CD4-positive, alpha-beta T cell treated with Interleukin-15 for 4 hours (primary cell): ENCODE data around the gene PRKCE.

ENCODE experiments used
- DNase-seq: peaks from one replicate; pipeline ENCODE4 v3.0.0-alpha.2; 2020; ENCODE audit warnings: low spot score

The PRKCE gene

DNA sequence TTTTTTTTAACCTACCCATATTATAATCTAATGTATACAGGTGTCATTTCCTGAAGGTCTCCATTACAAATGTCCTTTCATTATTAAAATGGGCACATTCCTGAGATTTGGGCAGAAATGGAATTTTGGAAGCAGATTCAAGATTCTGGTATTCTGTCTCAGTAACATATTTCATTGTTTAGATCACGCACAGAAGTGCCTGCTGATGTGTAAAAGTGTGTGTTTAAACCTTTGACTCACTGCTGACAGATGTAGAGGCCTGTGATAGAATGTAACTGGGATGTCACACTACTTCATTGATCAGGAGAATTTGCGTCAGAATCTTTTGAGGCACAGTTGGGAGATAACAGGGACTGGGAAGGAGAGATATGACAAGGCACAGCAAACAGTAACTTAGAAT lies 368.9 kb downstream of the PRKCE start:
- no peak for DNase-seq

DNA sequence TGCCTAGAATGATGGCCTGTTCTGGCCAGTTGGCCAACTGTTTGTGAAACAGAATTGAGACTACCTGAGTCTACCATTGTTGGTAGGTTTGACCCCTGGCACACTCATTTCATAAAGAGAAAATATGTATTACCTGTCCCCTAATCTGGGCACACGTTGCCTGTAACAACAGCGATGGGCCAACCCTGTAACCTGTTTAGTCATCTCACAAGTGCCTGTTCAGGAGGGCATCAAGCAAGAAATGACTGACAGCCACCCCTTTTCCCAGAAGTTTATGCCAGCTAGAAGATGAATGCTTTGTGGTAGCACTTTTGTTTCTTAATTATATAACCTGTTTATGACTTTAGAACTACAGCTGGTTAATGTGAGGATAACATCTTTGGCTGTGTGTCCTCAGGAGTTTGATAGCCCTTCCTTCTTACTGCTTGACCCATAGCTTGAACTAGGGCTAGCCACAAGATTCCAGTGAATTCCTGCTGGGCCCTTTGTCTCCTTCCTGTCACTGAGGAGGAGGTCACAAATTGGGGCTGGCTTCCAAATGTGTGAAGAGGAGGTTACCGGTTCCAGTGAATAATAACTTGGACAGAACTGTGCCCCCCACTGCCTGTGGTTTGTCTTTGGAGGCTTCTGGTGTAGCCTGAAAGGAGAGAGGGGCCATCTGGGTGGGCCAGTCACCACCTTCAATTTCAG lies 371.8 kb downstream of the PRKCE start:
- no peak for DNase-seq

DNA sequence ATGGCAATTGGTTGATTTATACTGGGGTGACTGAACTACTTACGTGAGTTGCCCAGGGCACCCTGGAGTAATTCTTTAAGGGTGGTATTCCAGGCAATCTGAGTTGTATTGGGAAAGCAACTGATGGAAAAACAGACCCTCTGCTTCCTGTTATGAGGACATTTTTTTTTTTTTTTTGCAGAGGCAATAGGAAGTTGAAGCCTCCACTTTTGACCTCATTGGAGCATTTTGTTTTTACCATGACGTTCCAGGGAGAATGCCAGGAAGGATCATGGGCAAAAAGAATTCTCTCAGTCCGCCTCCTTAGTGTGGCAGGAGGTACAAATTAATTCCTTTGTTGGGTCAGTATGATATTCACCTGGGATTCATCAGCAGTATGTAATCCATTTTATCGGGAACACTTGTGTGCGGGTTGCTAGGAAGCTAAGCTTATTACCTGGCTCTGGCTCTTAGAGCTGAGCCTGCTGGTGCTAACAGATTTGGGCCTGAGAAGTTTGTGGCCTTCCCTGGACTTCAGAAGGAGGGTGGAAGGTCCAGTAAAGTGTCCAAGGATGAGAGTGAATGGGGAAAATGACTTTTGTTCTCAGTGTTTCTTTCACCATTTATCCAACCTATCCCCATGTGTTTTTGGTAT lies 372.8 kb downstream of the PRKCE start:
- no peak for DNase-seq

DNA sequence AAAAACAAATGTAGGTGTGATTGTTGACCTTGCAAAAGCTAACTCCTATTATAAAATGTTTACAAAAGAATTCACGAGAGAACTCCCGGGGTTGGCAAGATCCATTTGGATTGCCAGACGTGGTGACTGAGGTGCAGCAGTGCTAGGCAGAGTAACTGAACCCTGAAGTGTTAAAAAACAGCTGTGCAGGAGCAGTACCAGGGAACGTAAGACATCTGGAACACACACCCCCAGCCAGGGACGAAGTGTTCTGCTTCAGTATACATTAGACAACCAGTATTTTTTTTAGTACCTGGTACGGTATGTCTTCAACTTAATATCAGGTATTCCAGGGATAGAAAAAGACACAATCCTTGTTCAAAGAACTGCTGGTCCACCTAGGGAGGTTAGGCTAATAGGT lies 373.6 kb downstream of the PRKCE start:
- no peak for DNase-seq

DNA sequence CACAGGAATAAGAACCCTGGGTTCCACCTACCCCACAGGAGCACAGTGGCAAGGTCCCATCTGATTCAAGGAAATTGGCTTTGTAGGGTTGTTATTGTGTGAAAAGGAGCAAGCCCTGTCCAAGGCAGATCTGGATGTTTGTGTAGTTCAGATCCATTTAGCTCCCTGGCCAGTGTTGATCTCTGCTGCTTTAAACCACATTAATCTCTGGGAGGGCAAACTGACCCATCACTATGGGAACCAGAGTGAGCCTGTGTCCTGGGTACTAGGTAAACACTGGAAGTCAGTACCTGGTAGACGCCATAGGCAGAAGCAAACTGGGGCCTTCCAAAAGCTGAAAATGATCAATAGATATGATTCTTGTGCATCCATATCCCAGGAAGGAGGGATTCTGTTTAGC lies 374.2 kb downstream of the PRKCE start:
- DNase-seq = no peak

DNA sequence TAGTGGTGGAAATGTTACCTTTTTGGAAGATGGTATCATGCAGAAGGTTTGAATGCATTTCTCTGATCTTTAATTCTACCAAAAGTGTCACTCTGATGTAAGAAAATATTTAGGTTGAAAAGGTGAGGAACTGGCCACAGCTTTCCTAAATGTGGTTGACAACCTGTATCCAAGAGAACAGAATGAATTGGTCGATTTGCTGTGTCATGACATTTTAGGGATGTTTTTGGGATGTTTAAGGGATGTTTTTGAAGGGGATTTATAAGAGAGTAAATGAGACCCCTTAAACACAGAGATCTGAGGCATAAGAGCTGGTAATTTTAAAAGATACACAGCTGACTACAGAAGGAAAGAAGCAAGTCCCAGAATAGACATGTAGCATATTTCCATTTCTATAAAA lies 375.0 kb downstream of the PRKCE start:
- no peak for DNase-seq

DNA sequence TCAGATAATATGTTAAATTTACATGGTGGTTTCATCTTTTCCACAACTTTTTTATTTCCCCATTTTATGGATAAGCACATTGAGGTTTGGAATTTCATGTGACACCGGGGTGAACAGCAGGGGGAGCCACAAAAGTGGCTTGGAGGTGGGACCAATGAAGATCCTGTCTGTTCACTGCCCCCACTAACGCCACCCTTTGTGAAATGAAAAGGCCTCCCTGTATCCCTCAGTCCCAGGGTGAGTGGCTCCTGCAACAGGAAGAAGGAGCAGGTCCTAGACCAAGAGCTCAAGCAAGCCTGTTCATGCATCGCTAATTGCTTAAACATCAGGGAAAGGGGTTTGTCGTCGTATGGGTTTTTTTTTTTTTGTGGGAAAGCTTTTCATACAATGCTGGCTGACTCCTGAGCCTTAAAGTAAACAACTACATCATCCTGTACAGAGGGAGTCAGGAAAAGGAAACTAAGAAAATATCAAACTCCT lies 377.9 kb downstream of the PRKCE start:
- no peak for DNase-seq

DNA sequence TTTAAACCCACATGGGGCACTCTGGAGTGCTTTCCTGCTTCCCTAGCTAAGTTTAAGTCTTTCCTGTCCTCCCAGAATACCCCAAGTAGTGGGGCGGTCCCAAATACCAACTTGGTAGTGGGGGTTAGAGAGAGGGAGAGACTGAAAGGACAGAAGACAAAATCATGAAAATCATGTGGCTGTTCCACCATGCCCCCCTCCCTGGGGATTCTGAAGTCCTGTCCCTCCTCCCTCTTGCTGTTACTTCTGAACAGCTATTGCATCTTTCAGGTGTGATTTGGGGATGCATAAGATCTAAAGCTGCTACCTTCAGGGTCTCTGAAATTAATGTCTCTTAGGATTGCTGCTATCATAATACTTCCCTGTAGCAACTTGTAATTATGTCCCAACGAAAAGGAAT lies 378.9 kb downstream of the PRKCE start:
- no peak for DNase-seq

DNA sequence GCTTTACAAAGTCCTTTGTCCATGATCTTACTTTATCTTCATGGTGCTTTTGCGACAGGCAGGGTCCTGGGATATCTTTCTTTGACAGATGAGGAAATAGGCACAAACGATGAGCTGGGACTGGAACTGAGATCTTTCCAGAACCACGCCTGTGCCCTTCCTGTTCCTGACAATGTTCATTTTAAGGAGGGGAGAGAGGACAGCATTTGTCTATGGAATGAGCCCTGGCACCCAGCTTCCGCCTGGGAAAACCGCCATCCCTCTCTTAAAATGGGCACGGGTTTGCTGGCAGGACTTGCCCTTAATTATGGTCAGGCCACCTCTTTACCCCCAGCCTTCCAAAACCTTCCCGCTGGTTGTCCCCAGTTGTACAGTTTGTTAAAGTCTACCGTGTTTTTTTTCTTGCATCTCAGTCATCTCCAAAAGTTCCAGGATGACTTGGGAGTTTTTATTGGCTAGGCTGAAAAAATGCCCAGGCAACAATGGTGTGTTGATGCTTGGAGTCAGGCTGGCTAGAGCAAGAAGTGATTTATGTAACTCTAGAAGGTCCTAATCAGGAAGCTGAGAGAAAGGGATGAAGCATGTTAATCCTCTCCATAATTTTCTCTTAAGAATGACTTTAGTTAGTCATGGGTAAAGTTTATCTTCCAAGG lies 380.8 kb downstream of the PRKCE start:
- DNase-seq = no peak

DNA sequence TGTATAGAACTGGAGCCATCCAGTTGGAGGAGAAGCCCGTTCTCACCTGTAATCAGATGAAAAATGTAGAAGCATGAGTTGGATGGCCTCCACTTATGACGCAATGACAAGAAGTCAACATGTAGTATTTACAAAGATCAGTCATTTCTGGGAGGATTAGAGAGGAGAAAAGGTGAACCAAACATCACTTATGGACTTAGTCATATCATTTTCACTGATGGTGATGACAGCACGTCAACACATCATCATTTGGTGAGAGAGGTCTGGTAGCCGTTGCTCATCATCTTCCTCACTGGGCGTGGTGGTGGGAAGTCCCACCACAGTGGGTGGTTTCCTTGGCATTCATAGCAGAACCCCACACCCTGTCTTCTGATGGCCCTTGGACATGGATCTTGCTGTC lies 381.5 kb downstream of the PRKCE start:
- DNase-seq = no peak

DNA sequence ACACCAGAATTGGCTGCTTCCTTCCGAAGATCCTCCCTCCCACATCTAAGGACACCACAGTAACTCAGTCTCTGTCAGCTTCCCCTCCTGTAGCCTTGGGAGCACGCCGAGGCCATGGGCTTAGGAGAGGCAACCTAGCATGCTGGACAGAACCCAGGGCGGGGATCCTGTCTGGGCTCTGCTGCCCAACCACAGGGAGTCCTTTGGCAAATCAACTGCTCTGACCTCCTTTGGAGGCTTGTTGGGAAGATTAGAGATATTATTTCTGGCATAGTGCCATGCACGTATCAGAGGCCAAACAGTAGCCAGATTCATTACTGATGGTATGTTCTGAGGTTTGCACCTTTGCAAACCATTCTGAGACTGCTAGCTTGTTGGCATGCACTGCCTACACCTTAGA lies 383.1 kb downstream of the PRKCE start:
- no peak for DNase-seq

DNA sequence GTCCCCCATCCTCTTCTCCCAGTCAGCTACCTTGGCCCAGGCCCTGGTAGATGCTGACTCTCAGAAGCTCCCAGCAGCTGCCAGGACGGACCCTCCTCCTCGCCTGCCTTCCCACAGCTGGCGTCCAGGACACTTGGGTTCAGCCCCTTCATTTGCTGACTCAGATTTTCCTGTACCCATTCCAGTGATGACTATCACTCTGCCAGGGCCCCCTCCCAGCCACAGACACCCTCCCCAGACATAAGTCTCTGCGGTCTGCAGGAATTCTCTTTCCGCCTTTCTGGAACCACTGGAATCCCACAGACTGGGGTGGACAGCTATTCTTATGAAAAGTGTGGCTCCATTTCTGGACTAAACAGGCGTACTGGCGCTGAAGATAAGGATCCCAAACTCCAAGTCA lies 385.5 kb downstream of the PRKCE start:
- DNase-seq = no peak

DNA sequence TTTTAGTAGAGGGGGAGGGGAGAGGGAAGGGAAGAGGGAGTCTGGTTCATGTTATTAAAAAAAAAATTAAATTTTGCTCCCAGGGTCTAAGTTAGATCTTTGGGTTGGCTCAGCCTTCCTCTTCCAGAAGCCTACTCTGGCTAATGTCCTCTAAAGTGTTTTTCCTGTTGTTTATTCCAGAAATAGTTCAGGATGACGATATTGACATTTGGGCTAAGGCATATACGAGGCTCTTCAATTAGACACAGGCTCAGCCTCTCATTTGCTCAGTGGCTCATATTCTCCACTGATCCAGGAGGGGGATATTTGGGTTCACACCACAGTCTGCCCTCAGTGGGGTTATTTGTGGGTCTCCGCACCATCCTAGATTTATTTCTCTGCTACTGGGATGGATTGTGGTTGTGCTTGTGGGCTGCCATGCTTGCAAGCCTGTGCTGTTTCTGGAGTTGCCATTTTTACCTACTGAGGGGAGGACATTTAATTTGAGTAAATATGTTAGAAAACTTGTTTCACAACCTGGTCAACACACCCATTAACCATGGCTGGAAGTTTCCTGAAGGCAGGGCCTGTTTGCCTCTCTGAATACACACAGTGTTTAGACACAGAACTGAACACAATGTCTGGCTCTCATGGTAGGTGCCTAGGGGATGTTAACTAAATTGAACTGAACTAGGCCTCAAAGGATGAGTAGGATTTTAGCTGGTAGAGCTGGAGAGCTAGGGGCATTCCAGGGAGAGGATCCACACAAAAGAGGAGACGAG lies 388.2 kb downstream of the PRKCE start:
- no peak for DNase-seq

DNA sequence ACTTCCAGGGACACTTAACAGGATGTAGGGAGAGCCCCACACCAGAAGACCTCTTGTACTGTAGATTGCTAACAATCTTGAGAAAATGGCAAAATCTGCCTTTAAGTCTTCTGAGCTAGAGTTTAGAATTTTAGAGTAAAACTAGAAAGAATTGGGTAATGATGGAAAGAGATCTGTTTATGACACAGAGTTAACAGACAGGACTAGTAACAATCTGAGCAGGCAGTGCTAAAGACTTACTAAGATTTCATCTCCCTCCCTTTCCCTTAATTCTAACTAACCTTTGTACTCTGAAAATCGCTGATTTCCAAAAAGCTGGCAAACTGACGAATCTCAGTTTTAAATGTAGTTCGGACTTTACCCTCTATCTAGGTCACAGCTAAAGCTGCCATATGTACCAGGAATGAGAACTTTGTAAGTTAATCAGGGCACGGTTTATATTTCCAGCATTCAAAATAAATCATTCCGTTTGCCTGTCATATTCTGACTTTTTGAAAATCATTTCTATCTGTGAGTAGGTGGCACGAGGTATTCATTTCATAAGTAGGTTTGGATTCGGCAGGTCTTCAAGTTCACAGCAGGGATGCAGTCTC lies 389.2 kb downstream of the PRKCE start:
- no peak for DNase-seq

DNA sequence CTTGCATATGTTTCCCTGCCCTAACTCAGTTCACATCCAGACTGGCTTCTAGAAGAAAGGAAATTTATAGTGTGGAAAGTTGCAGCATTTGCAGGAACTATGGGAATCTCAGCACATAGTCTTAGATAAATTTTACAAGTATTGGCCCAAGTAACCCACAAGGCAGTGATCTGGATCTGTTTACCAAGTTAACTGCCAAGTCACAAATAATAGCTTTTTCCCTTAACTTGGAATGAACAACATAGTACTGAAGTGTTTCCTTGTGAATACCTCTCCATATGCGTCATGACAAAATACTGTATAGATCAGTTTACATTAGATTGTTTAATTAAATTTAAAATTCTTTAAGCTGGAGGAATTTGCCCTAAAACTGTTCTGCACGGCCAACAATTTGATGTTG lies 390.0 kb downstream of the PRKCE start:
- no peak for DNase-seq

DNA sequence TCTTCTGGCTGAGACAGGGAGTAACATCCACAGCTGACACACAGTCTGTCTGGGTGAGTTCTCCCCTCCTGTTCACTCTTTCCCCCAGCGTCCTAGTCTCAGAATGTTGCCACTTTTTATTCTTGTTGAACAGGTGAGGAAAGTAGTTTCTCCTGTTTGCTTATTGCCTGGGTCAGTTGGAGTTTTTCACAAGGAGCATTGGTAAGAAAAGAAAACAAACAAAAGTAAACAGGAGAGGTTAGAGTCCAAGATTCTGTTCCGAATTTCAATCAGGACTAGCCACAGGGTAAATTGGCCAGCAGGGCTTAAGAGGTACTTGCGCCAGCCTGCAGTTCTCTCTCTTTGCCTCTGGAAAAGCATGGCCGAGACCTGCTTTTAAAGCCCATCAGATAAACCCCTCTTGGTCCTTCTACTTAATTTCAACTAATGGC lies 390.7 kb downstream of the PRKCE start:
- DNase-seq = no peak

DNA sequence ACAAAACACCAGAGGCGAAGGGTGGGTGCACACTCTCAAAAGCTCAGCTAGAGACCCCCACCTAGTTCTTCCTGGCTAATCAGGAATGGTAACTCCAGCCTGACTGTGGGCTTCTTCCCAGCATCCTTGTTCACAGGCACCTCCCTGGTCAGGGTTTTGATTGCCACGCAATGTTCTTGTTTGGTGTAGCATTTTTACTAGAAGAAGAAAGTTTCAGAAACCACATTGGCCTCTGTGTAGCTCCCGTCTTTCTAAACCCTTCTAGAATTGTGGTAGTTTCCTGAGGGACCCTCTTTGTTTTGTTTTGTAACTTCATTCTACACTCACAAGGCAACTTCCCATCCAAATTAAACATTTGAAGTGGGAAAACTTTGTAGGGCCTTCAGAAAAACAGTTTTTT lies 391.2 kb downstream of the PRKCE start:
- no peak for DNase-seq

DNA sequence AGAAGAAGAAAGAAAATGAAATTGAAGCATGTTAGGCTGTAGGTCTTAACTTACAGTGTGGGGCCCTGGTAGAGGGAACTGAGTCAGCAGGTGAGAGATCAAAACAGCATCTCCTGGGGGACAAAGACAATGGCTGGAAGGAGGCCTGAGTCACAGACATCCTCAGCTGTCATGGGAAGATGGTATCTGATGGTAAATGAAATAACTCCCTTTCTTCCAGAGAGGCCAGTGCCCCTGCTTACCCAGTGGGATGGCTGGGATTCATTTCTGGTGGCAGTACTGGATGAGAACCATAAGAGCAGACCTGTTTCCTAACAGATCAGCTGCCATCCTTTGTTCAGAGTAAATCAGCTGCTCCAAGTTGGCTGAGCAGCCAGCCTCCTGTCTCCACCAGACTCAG lies 394.4 kb downstream of the PRKCE start:
- DNase-seq = no peak

DNA sequence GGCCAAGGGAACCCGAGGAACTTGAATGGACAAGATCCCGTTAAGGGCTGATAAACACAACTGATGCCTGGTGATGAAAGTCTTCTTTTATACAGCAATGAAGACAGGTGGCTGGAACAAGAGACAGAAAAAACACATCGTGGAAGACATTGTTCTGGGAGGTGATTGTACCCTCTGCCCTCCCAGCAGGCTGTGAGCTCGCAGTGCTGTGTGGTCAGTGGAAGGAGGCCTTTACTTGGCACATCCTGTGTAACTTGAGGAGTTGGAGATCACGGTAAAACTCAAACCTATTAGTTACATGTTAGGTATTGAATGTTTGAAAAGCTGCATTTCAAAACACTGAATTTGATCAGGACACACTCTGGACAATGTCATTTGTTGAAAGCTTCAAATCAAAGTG lies 395.8 kb downstream of the PRKCE start:
- DNase-seq = no peak

DNA sequence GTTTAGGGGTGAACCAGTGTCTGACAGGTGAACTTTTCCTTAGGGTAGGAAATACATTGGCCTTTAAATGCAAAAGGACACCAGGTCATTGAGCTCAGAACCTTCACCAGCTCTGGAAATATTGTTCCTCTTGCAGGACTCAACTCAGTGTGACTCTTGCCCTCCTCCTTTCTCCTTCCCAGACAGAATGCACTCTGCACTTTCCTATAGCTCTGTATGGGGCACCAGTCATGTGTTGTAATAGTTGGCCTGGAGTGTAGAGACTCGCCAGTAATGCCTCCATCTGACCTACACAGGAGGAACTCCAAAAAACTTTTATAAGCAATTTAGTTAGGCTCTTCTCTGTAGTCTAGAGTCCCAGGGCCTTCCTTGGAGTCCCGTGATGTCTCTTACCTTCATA lies 397.2 kb downstream of the PRKCE start:
- no peak for DNase-seq

DNA sequence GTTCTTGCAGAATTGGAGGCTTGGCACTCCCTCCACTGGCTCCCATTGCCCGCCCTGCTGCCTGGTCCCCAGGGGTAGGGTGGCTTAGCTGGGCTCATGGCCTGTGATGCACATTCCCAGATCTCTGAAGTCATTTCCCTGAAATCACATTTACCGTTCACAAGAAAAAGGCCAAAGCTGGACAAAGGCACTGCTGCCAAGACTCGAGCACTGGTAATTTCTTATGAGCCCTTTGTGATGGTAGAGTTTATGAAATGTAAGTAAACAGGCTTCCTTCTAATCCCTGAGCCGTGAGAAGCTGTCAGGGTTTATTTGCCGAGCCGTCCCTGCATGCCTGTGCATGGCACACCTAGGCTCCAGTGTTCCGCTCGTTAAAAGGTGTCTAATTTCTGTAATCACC lies 398.6 kb downstream of the PRKCE start:
- DNase-seq = no peak

DNA sequence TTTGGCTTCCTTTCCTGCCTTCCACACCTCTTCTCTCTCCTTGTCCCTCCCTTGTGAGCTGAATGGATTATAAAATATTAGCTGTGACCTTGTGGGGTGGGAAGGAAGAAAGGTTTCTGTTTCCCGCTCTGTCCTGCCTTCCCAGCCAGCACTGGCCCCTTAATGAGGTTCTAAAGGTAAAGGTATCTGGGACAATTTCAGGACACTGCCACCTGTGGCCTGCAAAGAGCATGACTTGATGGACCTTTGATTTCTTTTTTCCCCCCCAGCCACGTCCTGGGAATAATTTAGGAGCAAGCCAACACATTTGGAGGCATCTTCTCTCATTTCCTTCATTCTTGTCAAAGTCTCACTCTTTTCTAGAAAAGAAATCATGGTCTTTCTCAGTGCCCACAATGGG lies 399.0 kb downstream of the PRKCE start:
- no peak for DNase-seq
